Activated CD4-positive, alpha-beta T cell treated with anti-CD3 and anti-CD28 coated beads, Interleukin-2, amount 50 U/mL, for 4 hours (primary cell): ENCODE measurements around the gene NECTIN1.

Source experiments
- DNase-seq, 2 experiments: peaks; one replicate each; pipeline ENCODE4 v3.0.0-alpha.2; 2020

Gene NECTIN1

DNA sequence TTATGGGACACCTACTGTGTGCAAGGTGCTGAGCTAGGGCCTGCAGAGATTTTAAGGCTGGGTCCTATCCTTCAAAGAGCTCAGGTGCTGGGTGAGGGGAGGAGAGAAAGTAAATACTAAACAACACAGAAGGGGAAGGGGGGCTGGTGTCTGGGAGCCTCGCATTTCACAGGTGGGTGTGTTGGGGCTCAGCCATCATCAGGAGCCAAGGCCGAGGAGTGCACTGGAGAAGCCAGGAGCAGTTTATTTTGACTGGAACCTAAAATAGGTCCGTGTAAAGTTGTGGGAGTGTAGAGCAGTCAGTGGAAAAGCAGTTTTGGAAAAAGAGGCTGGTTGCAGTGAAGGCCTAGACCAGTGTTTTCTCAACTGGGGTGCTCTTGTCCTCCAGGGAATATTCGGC, 17.5 kb downstream of the NECTIN1 start:
- DNase-seq: no peak

DNA sequence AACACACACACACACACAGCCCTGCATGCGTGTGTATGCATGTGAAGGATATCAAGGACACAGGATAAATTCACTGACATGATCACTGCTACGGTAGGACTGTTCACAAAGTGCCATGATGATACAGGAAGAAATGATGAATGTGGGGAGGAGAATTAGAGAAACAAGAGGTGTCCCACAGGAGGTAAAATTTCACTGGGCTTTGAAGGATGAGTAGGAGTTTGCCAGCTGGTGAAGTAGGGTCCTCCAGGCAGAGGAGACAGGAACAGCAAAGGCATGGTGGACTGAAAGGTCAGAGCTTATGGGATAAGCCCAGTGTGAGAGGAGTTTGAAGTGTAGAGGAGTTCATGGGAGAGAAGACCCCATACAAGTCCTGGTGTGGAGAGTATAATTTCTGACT, 18.6 kb downstream of the NECTIN1 start:
- no peak for DNase-seq

DNA sequence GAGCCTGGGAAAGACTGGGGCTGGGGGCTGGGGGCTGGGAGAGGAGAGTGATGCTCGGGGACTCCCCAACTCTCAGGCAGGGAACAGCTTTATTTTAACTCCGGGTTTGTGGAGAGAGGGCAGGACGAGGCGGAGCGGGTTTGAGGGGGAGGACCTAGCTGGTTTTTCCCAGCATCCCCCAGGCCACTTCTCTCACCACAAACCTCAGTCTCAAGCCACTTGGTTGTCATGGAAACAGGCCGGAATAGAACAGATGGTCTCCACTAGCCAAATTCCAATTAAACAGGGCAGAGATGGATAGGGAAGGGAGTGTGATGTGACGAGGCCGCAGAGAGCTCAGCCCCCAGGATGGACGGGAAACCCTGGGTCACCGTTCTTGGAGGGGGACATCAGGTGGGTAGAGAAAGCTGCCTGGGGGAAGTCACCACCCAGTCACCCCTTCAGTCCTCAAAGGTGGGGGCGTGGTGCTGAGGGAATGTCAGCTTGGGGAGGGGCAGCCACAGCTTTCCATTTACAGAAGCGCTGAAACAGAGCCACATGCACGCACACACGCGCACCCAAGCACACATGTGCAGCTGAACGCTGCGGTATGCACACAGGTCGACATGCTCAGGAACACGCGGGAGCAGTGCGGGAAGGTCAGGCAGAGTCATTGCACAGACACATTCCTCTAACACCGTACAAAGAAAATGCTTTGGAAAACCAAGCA, 19.2 kb downstream of the NECTIN1 start:
- DNase-seq: no peak

DNA sequence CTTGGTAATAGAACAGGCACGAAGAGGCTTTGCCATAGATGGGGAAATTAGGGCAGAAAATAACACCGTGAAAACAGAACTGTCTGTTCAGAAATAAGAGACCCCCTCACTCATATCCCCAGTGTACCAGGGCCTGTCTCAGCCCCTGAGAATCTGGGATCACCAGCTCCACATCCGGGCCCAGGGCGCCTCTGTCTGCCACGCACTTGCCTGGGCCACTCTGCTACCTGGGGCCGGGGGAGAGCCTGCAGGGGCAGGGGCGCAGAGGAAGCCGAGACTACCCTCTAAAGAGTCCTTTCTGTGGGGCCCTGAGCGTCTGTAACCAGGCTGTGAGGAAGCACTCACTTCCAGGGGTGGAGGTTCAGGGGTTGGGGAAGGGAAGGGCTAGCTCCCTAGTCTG, 19.8 kb downstream of the NECTIN1 start:
- no peak for DNase-seq

DNA sequence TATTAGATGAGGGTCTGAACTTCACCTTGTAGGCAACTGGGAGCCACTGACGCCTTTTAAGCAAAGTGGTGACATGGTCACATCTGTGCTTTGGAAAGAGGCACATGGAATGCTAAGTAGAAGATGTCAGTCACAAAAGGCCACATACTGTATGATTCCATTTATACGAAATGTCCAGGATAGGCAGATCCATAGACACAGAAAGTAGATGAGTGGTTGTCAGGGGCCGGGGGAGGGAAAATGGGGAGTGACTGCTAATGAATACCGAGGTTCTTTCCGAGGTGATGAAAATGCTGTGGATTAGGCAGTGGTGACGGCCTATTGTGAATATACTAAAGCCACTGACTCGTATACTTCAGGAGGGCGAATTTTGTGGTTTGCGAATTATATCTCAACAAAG, 20.6 kb downstream of the NECTIN1 start:
- no peak for DNase-seq

DNA sequence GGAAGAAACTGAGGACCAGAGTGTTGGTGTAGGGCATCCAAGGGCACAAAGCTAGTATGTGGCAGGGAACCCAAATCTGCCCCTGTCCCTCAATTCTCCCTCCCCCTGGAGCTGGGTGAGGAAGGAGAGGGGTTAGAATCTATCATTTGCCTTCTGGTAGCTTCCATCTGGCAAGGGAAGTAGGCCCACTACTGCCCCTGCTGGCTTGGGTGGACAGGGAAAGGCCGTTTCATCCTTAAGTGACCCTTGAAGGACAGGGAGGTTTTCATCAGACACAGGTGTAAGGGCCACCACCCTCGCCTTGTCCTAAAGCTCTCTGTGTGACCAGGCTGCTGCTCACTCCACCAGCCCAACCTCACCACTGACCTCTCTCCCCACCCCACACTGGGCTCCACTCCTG, 22.1 kb downstream of the NECTIN1 start:
- no peak for DNase-seq

DNA sequence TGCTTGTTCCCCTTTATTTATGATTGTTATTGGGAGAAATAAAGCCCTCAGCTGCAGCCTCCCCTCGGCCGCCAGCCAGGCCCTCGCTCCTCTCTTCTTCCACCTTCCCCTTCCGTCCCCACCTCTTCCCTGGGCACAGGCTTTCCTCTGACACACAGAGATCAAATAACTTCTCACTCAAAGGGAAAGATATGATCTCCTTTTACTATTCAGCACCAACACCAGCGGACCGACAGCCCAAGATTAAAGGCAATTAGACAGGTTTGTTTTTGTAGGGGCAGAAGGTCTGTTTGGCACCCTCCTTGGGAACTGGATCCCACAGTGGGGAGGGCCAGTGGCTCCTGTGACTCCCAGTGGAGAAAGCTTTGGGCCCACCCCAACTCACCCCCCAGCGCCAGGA, 23.0 kb downstream of the NECTIN1 start:
- DNase-seq: no peak

DNA sequence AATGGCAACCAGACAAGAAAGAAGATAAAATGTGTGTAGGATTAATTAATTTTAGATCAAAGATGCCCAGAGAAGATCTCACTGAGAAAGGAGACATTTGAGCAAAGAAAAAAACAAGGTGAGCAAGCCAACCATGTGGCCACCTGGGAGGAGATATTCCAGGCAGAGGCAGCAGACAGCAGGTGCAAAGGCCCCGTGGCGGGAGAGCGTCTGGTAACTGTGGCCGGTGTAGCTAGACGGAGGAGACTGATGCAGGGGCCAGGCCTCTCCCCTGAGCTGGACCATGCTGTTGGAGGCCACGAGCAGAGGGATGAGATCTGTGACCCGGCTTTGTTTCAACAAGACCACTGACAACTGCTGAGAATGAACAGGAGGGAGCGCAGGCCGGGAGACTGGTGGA, 23.6 kb downstream of the NECTIN1 start:
- no peak for DNase-seq

DNA sequence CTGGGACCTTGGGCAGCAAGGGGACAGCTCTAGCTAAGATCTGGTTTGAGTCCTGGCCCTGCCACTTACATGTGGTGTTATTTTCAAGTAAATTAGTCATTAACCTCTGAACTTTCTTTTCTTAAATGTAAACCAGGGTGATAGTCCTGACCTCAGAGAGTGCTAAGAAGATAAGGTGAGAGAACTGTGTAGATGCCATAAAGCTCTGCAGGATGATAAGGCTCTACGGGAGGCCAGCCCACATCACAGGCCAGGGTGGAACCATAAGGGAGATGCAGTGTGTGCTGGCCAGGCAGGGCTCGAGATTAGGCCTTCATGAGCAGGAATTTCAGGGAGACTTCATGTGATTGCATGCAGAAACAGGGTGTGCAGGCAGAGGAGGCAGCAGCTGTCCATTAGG, 24.2 kb downstream of the NECTIN1 start:
- DNase-seq: no peak

DNA sequence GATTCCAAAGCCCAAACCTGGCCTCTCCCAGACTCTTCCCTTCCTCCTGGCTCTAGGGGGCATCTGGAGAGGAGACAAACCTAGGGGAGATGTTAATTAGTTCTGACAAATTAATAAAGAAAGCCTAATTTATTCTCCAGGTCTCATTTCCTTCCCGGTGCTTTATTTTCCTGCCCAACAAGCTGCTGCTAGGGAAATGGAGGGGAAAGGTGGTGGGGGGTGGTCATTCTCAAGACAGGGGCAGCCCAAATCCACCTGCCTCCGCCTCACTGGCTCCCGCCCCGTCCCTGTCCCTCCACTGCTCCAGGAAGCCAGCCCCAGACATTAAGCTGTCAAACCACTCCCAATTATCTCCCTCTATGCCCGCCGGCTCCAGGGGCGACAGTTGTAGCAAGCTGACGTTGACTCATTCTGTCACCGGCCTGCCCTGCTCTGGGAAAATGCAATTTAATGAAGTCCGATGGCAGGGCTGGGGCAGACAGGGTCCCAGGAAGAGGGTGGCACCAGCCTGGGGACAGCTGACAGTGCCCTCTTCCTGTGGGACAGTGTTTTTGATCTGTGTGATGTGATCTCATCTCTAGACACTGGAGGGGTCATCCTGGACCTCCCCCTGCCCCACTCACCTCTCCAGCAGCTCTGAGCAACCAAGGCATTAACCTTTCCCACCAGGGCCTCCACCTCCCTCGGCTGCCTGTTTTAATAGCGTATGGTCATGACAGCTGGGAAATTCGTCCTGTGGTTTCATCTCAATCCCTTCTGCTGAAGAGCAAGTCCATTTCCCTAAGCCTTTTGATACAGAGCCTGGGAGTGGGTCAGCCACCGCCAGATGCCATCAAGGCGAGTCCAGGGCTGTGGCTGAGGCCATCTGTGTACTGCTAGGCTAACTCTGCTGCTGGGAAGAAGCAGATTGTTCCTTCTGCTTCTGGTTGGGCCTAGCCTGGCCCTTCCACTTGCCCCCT, 27.1 kb downstream of the NECTIN1 start:
- DNase-seq: no peak

DNA sequence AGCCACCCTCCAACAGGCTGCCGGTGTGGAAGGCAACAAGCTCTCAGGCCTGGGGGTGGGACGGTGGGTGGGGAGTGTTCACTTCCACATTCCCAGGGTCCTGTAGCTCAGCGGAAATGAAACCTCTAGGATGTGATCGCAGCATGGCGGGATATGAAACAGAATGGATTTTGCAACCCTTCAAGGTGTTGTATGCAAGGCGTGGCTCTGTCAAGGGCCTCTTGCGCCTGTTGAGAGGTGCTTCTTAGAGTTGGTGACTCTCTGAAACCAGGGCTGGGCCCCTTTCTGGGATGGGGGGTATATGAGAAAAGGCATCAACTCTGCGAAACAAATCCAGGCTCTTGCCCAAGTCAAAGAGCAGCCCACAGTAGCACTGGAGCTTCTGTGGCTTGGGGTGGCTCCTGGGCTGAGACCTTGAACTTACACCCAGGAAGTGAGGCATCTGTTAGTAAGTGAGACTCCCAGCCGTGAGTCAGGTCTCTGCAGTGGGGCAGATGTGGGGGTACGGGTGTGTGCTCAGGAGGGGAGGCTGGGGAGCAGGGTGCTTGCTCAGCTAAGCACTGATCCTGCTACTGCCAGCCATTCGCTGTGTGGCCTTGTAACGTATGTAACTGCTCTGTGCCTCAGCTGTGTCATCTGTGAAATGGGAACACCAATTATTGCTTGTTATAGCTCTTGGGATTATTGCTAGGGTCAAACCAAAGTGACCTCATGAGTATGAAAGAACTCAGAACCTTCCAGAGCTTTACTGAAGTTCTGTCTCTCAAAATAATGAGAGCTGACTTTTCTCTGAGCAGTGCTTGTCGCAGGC, 28.3 kb downstream of the NECTIN1 start:
- no peak for DNase-seq

DNA sequence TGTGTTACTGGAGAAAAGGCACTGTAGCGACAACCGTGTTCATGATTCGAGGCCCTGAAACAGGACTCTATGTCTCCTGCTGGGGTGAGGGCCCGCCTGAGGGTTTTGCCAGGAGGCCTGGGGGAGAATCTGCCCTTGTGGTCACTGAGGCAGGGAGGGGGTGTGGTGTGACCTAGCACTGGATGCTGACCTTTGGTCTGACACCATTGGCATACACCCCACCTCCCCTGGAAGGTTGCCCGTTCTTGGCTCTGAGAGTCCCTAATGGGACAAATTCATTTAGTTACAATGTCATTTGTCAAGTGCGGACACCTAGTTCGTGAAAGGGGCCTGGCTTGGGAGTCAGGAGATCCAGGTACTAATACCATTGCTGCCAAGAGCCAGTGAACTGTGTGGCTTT, 29.0 kb downstream of the NECTIN1 start:
- DNase-seq: no peak

DNA sequence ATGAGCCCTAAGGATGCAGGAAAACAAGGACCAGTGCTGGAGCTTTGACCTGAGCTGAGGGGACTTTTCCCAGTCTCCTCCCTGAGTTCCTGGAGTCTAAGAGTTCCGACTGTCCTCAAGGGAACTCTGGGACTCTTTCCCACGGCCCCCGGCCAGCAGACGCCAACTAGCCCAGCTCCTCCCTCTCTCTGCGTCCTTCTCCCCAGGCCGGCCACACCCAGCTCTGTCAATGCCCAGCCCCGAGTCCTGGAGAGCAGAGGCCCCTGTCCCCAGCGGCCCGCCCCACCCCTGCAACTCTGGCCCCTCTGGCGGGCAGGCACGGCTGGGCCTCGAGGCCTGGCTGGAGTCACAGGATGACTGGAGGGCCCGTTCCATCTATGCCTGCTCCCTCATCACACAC, 29.8 kb downstream of the NECTIN1 start:
- DNase-seq: no peak

DNA sequence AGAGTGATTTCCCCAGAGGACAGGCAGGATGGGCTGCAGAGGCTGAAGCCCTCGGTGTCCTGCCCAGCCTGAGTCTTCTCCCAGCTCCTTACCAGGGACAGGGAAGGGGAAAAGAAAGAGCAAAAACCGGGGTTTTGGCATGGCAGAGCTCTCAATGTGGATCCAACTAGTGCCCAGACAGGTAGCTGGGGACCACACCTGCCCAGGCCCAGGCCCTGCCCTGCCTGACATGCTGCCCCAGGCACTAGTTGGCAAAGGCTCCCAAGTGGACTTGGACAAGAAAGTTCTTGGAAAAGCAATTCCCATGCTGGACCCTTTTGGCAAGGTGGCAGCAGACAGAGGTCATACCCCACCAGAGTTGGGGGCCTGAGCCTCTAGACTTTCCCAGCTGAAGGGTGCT, 31.1 kb downstream of the NECTIN1 start:
- DNase-seq: no peak

DNA sequence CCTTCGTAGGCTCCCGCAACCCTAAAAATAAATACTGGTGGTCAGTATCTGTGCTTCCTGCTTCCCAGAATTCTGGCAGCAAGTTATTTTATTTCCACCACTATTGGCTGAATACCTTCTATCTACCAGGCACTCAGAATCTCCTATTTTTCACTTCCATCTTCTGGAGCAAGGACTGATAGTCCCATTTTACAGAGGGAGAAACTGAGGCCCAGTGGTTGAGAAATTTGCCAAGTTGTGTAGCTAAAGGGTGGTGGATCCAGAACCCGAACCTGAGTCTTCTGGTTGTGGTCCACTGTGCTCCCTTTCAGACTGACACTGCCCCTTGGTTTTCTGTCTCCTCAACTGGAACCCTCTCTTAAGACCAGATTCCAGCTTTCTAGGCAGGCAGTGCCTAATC, 31.6 kb downstream of the NECTIN1 start:
- no peak for DNase-seq

DNA sequence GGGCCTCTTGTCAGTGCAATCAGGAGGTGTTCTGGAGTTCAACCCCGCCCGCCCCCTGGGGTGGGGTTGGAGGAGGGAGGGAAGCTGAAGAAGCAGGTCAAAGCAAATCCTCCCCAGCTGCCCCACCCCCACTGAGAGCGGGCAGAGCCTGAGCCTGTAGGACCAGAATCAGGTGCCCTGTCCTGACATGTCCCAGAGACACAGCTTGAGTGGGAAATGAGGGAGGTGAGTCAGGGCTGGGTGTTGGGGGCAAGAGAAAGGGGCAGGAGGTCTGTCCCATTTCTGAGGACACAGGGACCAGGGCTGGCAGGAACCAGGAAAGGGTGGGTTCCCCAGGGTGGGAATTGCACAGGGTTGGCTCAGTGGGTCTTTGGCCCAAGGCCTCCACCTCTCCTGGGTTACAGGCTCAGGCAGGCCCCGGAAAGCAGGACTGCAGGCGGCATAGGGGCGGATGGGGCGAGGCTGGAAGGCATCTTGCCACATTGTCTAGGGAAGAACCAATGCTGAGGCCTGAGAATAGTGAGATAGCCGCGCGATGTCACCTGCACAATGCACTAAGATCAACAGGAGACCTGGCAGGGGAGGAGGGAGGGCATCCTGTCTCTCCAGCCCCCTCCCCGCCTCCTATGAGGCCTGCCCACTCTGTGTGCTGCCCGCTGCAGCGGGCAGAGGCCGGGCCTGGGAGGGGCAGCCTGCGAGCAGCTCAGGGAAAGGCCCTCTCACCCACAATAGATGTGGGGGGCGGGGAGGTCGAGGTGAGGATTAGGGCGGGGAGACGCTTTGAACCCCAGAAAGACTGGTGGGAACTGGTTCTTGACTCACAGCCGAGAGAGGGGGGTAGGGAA, 32.4 kb downstream of the NECTIN1 start:
- no peak for DNase-seq

DNA sequence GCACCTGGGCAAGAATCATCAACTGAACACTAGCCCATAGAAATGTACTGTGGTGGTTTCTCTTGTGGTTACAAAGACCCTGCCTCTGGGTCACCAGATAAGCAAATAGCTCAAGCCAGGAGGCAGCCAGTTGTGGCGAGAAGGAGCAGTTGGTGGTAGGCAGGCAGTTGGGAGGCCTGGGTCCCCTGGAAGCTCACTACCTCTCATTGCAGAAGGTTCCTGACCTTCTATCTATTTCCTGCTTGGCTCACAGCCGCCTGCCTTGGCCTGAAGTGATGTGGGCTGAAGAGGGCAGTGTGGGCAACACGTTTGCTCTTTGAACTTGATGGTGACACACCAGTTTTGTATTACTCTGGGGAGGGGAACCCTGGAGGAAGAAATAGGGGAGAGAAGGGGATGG, 34.7 kb downstream of the NECTIN1 start:
- DNase-seq: no peak

DNA sequence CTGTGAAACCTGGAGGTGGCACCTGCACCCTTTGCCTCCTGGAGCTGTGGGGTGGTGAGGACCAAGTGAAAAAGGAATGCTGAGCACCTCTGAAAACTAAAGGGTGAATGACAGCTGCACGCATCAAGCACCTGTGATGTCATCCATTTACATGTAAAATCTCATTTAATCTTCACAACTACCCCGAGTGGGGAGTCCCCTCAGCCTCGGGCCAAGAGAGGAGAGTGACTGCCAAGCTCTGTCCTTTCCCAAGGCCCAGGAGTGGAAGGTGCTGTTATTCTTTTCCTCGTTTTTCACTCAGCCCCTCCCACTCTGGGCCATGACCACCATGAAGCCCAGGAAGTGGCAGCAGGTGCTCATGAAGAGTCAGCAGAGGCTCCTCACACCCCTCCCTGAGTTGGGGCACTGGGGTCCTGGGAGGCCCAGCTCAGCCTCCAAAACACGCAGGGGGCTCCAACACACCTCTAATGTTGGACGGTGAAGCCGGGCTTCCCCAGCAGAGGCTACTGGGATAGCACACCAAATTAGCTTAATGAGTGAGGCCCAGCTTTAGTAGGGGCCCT, 35.7 kb downstream of the NECTIN1 start:
- DNase-seq: no peak

DNA sequence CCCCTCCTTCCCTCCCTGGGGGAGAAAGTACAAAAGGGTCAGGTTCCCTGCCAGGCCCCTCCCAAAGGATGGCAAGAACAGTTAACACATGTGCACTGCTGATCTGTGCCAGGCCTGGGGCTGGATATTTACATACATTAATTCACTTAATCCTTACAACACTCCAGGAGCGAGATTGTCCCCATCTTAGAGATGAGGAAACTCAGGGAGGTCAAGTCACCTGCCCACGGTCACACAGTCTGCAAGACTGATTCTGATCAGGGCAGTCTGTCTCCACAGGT, 36.5 kb downstream of the NECTIN1 start:
- DNase-seq: no peak

DNA sequence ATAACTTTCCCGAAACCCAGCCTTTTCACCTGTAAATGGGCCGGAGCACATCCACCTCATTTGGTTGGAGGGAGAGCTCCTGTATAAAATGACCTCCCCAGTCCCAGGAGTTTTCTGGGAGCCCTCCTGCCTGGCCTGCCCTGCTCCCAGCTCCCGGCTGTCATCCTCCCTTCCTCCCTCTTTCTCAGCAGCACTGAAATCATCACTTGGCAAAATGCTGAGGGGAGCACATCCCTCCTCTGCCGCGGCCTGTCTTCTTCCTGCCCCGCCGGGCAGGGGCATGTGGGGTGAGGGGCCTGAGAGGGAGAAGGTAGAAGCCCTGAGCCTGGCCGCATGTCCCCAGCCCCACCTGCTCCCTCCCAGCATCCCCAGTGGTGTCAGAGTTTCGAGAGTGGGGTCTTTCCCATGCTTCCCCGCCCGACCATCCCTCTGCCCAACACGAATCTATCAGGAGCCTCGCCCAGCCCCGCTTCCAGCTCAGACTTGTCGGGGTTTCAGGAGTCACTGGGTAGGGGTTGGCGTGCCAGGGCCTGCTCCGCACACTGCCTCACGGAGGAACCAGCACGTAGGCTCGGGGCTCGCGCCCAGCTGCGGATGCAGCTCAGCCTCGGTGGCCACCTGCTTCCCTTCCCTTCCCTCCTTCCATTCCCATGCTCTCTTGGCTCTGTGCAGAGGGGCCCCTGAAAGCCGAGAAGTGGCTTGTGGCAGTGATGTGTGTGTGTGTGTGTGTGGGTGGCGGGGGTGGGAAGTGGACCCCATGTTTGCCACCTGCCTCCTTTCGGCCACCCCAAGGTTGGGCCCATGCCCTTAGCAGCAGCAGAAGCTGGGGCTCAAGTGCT, 37.1 kb downstream of the NECTIN1 start:
- no peak for DNase-seq

DNA sequence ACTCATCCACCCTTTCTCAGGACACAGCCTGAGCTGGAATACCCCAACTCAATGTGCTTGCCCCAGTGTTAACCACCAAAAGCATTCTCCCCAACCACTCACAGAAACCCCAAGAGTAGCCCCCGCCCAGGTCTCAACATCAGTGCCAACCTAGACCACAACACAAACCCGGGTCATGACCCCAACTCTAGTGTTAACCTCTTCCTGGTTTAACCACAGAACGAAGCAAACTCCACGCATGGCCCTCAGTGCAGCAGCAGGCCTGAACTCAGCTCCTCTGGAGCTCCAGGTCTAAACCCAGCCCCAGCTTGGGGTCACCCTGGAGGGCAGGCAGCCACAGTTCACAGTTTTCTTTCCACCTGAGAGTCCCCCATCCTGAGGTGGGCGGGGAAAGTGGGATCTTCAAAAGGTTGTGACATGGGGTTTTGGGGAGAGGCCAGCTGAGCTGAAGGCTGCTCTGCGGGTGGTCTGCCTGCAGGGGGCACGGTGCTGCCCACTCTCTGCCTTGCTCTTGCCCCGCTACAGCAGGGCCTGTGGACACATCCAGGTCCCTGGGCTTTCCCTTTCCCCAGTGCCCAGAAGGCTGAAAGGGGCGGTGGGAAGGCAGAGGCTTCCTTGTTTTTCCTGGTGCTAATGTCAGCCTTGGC, 37.9 kb downstream of the NECTIN1 start:
- DNase-seq: no peak
